Colonic mucosa (tissue), 4 donors: Measurements from ENCODE around the gene SYNE1. TPM values are rescaled to one million over a fixed set of nuclear protein-coding genes. Genes with fewer than 3 reads are reported as not detected.

Source experiments
- DNase-seq: peaks from one replicate; pipeline ENCODE4 v3.0.0-alpha.2; 2020
- H3K27ac ChIP-seq: fragments of 200-600 bp; one replicate; pipeline ENCODE4 v1.8.0; 2021
- H3K27me3 ChIP-seq: fragments of 200-600 bp; one replicate; pipeline ENCODE4 v1.8.0; 2021
- H3K36me3 ChIP-seq: fragments of 200-600 bp; one replicate; pipeline ENCODE4 v1.8.0; 2021
- H3K4me1 ChIP-seq: fragments of 200-600 bp; one replicate; pipeline ENCODE4 v1.8.0; 2021; ENCODE audit warnings: mild to moderate bottlenecking
- H3K4me3 ChIP-seq: fragments of 200-600 bp; one replicate; pipeline ENCODE4 v1.8.0; 2021
- H3K9ac ChIP-seq, 2 donors: one replicate each; pipeline ENCODE4 v1.7.0; 2013; ENCODE audit warnings: control low read depth in 2 of 2, low read depth in 2 of 2, low read length in 2 of 2
- H3K9me3 ChIP-seq: fragments of 200-600 bp; one replicate; pipeline ENCODE4 v1.8.0; 2021
- CTCF ChIP-seq: fragments of 200-600 bp; IDR thresholded peaks from one replicate; pipeline ENCODE4 v1.8.0; 2022; ENCODE audit warnings: antibody characterized with exemption, mild to moderate bottlenecking
- intact Hi-C: fragments of 100-400 bp; cut with DNase I; formaldehyde crosslinking; loops from one replicate; pipeline ENCODE4 v1.14.1; 2022
- total RNA-seq, 2 donors: library from RNA; stranded (reverse); fragmentation: NEBNext Ultra II Directional in 1 of 2; extraction: Animal tissue kit (Norgen Biotek cat#: 25700) in 1 of 2; gene quantifications; one replicate each; pipeline ENCODE4 v1.2.1, GENCODE V29; 2021
- donor health status: healthy.
- donor health status: DM: no; HTN: no; CAD: no.
- donor health status: DM: no; HTN: no; CAD: no.

SYNE1 gene
- total RNA-seq, 2 donors from 2014 or later: 11.6 to 23.7 TPM

GRCh38 chr6:152225241-152225934 lies 411.8 kb downstream of the SYNE1 start:
- Histone ChIP-seq H3K27ac (no peak overlapping the region), H3K9me3 (no peaks in the 10 kb centered on the region), H3K36me3 (peaks cover 5% of the 10 kb centered on the region), H3K4me3 (no peak overlapping the region), H3K9ac (no peak overlapping the region), H3K4me1 (no peaks in the 10 kb centered on the region), H3K27me3 (no peaks in the 10 kb centered on the region)
- intact Hi-C loops: no loop called here
- no peak for DNase-seq
- no peak for TF ChIP-seq CTCF

- H3K4me3 ChIP-seq: no peak overlapping the region
- H3K36me3 ChIP-seq: peaks cover 5% of the 10 kb centered on the region
- no peak for TF ChIP-seq CTCF
- intact Hi-C loops: no loop called here
- H3K27me3 ChIP-seq: no peaks in the 10 kb centered on the region
- DNase-seq: no peak
- no peaks in the 10 kb centered on the region for H3K9me3 ChIP-seq
- H3K9ac ChIP-seq: no peak overlapping the region
- H3K4me1 ChIP-seq: no peaks in the 10 kb centered on the region
- H3K27ac ChIP-seq: no peak overlapping the region
Measured at GRCh38 chr6:152223636-152224035, 413.5 kb downstream of the SYNE1 start.

- H3K9me3 ChIP-seq: no peaks in the 10 kb centered on the region
- intact Hi-C loops: no loop called here
- no peak overlapping the region for H3K9ac ChIP-seq
- peaks cover 5% of the 10 kb centered on the region for H3K36me3 ChIP-seq
- no peak for TF ChIP-seq CTCF
- no peak overlapping the region for H3K4me3 ChIP-seq
- no peaks in the 10 kb centered on the region for H3K27me3 ChIP-seq
- no peaks in the 10 kb centered on the region for H3K4me1 ChIP-seq
- no peak overlapping the region for H3K27ac ChIP-seq
- no peak for DNase-seq
Measured at GRCh38 chr6:152221806-152222628, 415.1 kb downstream of the SYNE1 start.

- DNase-seq: no peak
- Histone ChIP-seq H3K27ac (no peak overlapping the region), H3K4me3 (no peak overlapping the region), H3K36me3 (peaks cover 5% of the 10 kb centered on the region), H3K27me3 (no peaks in the 10 kb centered on the region), H3K9ac (no peak overlapping the region), H3K4me1 (no peaks in the 10 kb centered on the region), H3K9me3 (no peaks in the 10 kb centered on the region)
- TF ChIP-seq CTCF: no peak
- intact Hi-C loops: no loop called here
Measured at GRCh38 chr6:152220786-152221185, 416.4 kb downstream of the SYNE1 start.

GRCh38 chr6:152218887-152219286 lies 418.3 kb downstream of the SYNE1 start:
- no peaks in the 10 kb centered on the region for H3K9me3 ChIP-seq
- H3K27me3 ChIP-seq: no peaks in the 10 kb centered on the region
- intact Hi-C loops: no loop called here
- no peak overlapping the region for H3K9ac ChIP-seq
- H3K4me3 ChIP-seq: no peak overlapping the region
- no peaks in the 10 kb centered on the region for H3K4me1 ChIP-seq
- TF ChIP-seq CTCF: no peak
- DNase-seq: no peak
- no peak overlapping the region for H3K27ac ChIP-seq
- H3K36me3 ChIP-seq: peaks cover 5% of the 10 kb centered on the region
